Brain microvascular endothelial cell (primary cell): ENCODE data around the gene CDK14.
A peak's percentile ranks its signal among the peaks of the same experiment; 100 is the strongest.

Source experiments
- DNase-seq: peaks from one replicate; pipeline ENCODE4 v3.0.0-alpha.2; 2020
- H3K27ac ChIP-seq: fragments of 250-450 bp; sonication (Bioruptor Pico); 2 replicates; pipeline ENCODE4 v1.5.1; 2020; ENCODE audit warnings: mild to moderate bottlenecking, moderate library complexity
- H3K27me3 ChIP-seq: fragments of 250-450 bp; sonication (Bioruptor Pico); replicated peaks from 2 replicates; pipeline ENCODE4 v1.5.1; 2020; ENCODE audit warnings: mild to moderate bottlenecking
- H3K36me3 ChIP-seq: fragments of 250-450 bp; sonication (Bioruptor Pico); replicated peaks from 2 replicates; pipeline ENCODE4 v1.5.1; 2020; ENCODE audit warnings: mild to moderate bottlenecking
- H3K4me3 ChIP-seq: 2 replicates; pipeline ENCODE4 v1.5.1; 2011; ENCODE audit warnings: low read depth, mild to moderate bottlenecking, control low read depth, low read length, moderate library complexity
- in situ Hi-C: cut with HindIII; loops from 2 replicates; pipeline ENCODE4 v1.10.0; 2017; ENCODE audit warnings: low sequenced_read_pairs, low pct_ligation_motif_present
- TF ChIP-seq, protein P1 (sequence below): IDR thresholded peaks from 2 replicates; pipeline ENCODE4 v1.5.1; 2011; ENCODE audit warnings: low read depth, mild to moderate bottlenecking, moderate library complexity, low read length, control low read depth, inconsistent platforms; ENCODE audit errors: missing control alignments

Gene CDK14

GRCh38 chr7:90657481-90657880, 61.4 kb downstream of the CDK14 start:
- DNase-seq = no peak
- Histone ChIP-seq H3K4me3 (no peak overlapping the region), H3K27me3 (no peaks in the 10 kb centered on the region), H3K27ac (no peak overlapping the region), H3K36me3 (no peaks in the 10 kb centered on the region)
- TF ChIP-seq, protein P1, sequence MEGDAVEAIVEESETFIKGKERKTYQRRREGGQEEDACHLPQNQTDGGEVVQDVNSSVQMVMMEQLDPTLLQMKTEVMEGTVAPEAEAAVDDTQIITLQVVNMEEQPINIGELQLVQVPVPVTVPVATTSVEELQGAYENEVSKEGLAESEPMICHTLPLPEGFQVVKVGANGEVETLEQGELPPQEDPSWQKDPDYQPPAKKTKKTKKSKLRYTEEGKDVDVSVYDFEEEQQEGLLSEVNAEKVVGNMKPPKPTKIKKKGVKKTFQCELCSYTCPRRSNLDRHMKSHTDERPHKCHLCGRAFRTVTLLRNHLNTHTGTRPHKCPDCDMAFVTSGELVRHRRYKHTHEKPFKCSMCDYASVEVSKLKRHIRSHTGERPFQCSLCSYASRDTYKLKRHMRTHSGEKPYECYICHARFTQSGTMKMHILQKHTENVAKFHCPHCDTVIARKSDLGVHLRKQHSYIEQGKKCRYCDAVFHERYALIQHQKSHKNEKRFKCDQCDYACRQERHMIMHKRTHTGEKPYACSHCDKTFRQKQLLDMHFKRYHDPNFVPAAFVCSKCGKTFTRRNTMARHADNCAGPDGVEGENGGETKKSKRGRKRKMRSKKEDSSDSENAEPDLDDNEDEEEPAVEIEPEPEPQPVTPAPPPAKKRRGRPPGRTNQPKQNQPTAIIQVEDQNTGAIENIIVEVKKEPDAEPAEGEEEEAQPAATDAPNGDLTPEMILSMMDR = no peak
- in situ Hi-C loops = no loop called here

DNA sequence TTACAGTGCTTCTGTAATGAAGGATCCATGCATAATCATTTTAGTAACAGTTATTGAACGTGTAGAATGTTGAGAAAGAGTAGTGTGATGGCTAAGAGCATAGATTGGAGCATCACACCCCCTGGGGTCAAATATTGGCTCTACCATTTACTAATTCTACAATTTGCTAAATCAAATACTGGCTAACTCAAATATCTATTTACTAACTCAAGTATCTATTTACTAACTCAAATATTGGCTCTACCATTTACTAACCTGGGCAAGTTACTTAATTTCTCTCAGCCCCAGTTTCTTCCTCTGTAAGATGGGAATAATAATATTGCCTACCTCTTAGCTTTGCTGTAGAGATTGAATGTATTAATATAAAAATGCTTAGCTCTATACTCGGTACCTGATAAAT, 64.0 kb downstream of the CDK14 start:
- Histone ChIP-seq H3K27ac (no peak overlapping the region), H3K4me3 (no peak overlapping the region), H3K36me3 (no peaks in the 10 kb centered on the region), H3K27me3 (no peaks in the 10 kb centered on the region)
- DNase-seq = no peak
- TF ChIP-seq, protein P1 = no peak
- in situ Hi-C loops = no loop called here

GRCh38 chr7:90660819-90661218, 64.7 kb downstream of the CDK14 start:
- H3K36me3 ChIP-seq = no peaks in the 10 kb centered on the region
- no peak overlapping the region for H3K4me3 ChIP-seq
- DNase-seq = no peak
- no peaks in the 10 kb centered on the region for H3K27me3 ChIP-seq
- in situ Hi-C loops = no loop called here
- TF ChIP-seq, protein P1 = no peak
- H3K27ac ChIP-seq = no peak overlapping the region

DNA sequence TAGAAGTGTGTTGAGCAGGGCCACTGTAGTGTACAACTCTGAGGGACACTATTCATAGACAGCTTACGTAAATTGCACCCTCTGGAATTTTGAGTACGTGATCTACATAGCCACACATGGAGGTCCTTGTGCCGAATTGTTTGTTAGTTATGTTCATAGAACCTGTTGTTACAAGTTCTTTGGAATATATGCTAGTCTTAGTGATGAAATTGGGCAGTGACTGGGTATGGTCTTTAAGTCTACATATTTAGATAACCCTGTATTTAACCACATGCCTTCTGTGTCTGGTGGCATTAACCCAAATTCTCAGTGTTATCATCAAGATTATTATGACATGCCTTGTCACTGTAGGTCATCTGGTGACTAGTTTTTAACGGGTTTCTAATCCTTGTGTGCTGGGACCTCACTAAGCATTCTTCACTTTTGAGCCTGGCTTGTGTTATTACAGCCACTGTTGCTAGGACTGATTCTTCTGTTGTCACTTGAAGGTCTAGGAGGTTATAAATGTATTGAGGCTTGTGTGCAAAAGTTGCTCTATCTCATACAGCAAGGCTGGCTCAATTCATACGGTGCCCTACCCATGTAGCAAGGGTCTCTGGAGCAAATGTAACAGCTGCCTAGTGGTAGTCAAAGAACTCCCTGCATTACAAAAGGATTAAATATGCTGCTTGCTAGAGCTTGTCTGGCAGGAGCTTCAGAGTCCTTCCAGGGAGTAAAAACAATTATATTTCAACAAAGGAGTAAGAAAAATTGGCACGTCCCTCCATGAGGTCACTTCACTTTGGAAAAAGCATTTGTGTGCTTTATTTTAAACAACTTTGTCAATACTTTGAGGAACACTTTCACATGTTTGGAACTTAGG, 65.4 kb downstream of the CDK14 start:
- no peaks in the 10 kb centered on the region for H3K36me3 ChIP-seq
- no peaks in the 10 kb centered on the region for H3K27me3 ChIP-seq
- peak; percentile 11 for DNase-seq
- TF ChIP-seq, protein P1 = no peak
- H3K27ac ChIP-seq = no peak overlapping the region
- in situ Hi-C loops = no loop called here
- no peak overlapping the region for H3K4me3 ChIP-seq

DNA sequence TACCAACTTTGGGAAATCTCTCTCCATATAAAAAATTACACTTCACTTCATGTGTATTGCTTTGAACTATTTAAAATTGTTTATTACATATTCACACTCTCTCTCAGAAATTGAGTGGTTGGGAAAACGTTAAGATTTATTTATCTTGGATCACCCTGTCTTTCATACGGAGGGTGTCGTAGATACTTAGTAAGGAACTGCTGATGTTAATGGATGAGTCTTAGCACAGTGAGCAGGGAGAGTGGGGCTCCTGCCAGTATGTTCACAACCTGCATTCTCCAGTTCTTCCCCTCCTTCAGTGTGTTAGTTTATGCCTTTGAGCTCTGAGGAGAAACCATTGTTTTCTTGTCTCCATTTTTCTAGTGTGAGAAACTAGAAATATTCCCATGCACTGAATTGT, 67.1 kb downstream of the CDK14 start:
- no peaks in the 10 kb centered on the region for H3K27me3 ChIP-seq

More for the DNA sequence above, 67.1 kb downstream of the CDK14 start:
- TF ChIP-seq, protein P1 = no peak
- no peak overlapping the region for H3K4me3 ChIP-seq
- in situ Hi-C loops = no loop called here
- no peak for DNase-seq
- no peaks in the 10 kb centered on the region for H3K36me3 ChIP-seq
- H3K27ac ChIP-seq = no peak overlapping the region
